ENCODE data around the gene AMPD3.
A peak's percentile ranks its signal among the peaks of the same experiment; 100 is the strongest.

The AMPD3 gene

DNA sequence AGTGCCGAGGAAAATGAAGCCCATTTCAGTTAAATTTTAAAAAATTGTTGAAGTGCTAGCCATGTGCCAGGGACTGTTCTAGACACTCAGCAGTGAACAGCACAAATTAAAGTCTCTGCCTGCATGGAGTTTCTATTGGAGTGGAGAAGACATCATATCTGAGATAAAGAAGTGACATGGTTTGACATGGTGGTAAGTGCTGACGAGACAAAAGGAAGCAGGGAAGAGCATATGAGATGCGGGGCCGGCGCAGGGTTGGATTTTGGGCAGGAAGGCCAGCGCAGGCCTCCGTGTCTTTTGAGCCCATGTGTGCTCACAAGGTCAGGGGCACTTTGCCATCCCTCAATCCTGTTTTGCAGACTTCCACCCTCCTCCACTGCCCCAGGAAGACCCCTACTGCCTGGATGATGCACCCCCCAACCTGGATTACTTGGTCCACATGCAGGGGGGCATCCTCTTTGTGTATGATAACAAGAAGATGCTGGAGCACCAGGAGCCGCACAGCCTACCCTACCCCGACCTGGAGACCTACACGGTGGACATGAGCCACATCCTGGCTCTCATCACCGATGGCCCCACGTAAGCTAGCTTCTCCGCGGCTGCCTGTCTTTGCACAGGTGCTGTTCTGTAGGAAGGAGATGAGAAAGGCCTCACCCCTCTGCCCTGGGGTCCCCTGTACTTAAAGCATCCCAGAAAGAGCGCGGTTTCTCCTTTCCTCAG, 29.6 kb downstream of the AMPD3 start:
- no peak for FAIRE-seq
- TF ChIP-seq SPI1 (IDR thresholded peaks at IDR 0.05; ENCODE audit: low read depth, low read length), result no peak
- DNase-seq (ENCODE audit: insufficient read length, low spot score), result no peak

DNA sequence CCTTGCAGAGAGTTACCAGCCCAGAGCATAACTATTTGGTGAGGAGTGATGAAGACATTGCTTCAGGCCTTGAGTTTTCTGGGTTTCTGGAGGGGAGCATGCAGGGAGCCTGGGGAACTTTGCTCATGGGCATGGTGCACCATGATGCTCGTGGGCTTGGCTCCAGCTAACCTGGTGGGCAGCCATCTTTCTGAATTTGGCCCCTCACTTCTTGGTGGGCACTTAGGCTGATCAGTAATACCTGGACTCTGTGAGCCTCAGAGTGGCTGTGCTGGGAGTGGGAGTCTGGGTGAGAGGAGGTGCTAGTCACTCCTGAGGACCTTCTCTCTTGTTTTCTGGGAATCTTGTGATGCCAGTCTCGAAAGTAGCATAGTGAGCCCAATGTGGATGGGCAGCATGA, 30.6 kb downstream of the AMPD3 start:
- no peak for DNase-seq (ENCODE audit: insufficient read length, low spot score)
- FAIRE-seq, result no peak
- TF ChIP-seq TAF1 (IDR thresholded peaks at IDR 0.05; ENCODE audit: low read depth, low read length) (no peak), PAX5 (IDR thresholded peaks at IDR 0.05; ENCODE audit: insufficient read depth, low read length, severe bottlenecking) (no peak), POLR2AphosphoS5 (IDR thresholded peaks at IDR 0.05; ENCODE audit: low read depth, low read length) (no peak), POLR2A (IDR thresholded peaks at IDR 0.05; ENCODE audit: low read depth, low read length) (no peak), POU2F2 (IDR thresholded peaks at IDR 0.05; ENCODE audit: low read depth, low read length) (no peak), SPI1 (IDR thresholded peaks at IDR 0.05; ENCODE audit: low read depth, low read length) (no peak)

DNA sequence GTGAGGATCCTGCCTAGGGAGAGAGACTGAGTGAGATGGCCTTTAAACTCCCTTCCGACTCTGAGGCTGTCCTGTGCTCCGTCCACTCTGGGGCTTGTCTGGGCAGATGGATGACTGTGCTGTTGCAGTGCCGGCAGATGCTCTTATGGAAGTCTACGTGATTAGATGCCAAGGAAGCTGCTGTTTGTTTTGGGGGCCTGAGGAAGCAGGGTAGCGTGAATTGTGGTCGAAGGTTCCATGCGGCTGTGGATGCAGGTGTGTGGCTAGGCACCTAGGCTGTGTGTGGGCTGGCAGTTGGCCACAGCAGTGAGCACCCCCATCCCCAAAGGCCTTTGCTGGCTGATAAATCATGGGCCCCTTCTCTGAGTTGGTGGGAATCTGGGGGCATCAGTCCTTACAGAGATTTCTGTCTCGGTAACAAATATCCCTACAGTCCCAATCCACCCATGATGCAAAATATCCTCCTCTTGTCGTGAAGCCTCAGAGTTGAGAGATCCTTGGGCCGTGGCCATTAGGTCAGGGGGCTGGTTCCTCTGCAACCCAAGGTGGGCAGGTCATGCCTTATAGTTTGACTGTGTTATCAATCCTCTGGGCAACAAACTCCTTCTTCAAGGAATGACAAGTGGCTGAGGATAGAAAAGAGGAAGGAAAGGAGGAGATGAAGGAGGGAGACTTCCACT, 31.2 kb downstream of the AMPD3 start:
- FAIRE-seq (no peak), DNase-seq (ENCODE audit: insufficient read length, low spot score) (no peak)
- no peak for TF ChIP-seq POLR2AphosphoS5 (IDR thresholded peaks at IDR 0.05; ENCODE audit: low read depth, low read length)
- TF ChIP-seq PAX5 (IDR thresholded peaks at IDR 0.05; ENCODE audit: insufficient read depth, low read length, severe bottlenecking), result no peak
- no peak for TF ChIP-seq TAF1 (IDR thresholded peaks at IDR 0.05; ENCODE audit: low read depth, low read length)
- no peak for TF ChIP-seq SPI1 (IDR thresholded peaks at IDR 0.05; ENCODE audit: low read depth, low read length)
- TF ChIP-seq POU2F2 (IDR thresholded peaks at IDR 0.05; ENCODE audit: low read depth, low read length), result no peak
- no peak for TF ChIP-seq POLR2A (IDR thresholded peaks at IDR 0.05; ENCODE audit: low read depth, low read length)

DNA sequence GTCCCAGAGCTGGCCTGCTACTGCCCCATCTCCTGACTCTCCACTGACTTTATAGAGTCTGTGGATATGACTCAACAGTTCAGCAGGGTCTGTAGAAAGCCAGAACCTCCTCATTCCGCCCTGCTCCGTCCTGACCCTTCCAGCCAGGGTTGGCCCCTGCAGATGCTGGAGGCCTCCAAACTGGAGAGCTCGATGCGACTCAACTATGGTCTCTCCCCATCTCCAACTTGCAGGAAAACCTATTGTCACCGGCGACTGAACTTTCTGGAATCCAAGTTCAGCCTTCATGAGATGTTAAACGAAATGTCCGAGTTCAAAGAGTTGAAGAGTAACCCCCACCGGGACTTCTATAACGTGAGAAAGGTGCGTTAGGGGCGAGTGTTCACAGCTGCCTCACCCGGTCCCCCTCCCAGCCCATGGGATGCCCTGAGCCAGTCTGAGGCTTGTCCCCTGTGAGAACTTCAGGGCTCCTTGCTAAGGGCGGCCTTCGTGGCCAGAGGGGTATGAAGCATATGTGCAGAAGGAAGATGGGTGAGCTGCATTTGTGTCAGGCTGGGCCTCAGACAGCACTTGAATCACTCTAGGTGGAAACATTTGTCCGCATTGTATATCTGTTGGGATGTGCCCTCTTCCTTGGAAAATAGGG, 32.1 kb downstream of the AMPD3 start:
- FAIRE-seq (no peak), DNase-seq (ENCODE audit: insufficient read length, low spot score) (no peak)
- TF ChIP-seq POU2F2 (IDR thresholded peaks at IDR 0.05; ENCODE audit: low read depth, low read length) (no peak), POLR2A (IDR thresholded peaks at IDR 0.05; ENCODE audit: low read depth, low read length) (no peak), TAF1 (IDR thresholded peaks at IDR 0.05; ENCODE audit: low read depth, low read length) (no peak), PAX5 (IDR thresholded peaks at IDR 0.05; ENCODE audit: insufficient read depth, low read length, severe bottlenecking) (no peak), SPI1 (IDR thresholded peaks at IDR 0.05; ENCODE audit: low read depth, low read length) (no peak), POLR2AphosphoS5 (IDR thresholded peaks at IDR 0.05; ENCODE audit: low read depth, low read length) (no peak)

DNA sequence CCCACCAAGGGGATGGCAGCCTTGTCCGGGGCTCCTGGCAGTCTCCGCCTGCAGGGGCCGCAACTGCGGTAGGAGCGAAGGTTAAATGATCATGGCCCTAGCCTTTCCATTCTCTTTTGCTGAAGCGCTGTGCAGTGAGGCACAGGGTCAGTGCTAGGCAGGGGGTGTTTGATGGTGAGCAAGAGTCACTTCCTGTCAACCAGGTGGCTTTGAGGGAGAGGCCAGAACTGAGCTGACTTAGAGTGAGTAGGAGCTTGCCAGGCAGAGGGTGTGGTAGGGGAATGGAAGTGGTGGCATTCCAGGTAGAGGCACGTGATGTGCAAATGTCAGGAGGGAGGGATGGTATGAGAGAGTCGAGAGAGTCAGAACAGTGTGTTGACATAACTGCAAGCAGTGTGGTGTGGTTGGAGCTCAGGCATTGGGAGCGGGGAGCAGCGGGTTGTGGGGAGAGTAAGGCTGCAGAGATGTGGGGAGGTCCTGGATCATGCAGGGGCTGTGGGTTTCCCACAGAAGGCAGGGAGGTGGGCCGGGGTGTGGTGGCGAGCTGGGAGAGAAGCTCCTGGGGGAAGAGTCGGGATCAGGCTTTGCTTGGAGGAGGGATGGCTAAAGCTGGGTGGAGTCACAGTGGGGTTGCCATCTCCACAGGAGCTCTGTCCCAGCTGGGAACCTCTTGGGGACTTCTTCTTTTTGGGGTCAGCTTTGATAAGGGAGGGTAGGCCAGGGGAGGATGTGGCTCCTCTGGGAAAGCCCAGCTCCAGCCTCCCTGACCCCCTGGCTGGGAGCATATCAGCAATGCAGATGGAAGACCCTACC, 33.3 kb downstream of the AMPD3 start:
- TF ChIP-seq POLR2AphosphoS5 (IDR thresholded peaks at IDR 0.05; ENCODE audit: low read depth, low read length), result no peak
- no peak for TF ChIP-seq TAF1 (IDR thresholded peaks at IDR 0.05; ENCODE audit: low read depth, low read length)
- TF ChIP-seq SPI1 (IDR thresholded peaks at IDR 0.05; ENCODE audit: low read depth, low read length), result no peak
- no peak for TF ChIP-seq POU2F2 (IDR thresholded peaks at IDR 0.05; ENCODE audit: low read depth, low read length)
- no peak for TF ChIP-seq PAX5 (IDR thresholded peaks at IDR 0.05; ENCODE audit: insufficient read depth, low read length, severe bottlenecking)
- no peak for TF ChIP-seq POLR2A (IDR thresholded peaks at IDR 0.05; ENCODE audit: low read depth, low read length)
- peak; percentile 87 for FAIRE-seq
- no peak for DNase-seq (ENCODE audit: insufficient read length, low spot score)

DNA sequence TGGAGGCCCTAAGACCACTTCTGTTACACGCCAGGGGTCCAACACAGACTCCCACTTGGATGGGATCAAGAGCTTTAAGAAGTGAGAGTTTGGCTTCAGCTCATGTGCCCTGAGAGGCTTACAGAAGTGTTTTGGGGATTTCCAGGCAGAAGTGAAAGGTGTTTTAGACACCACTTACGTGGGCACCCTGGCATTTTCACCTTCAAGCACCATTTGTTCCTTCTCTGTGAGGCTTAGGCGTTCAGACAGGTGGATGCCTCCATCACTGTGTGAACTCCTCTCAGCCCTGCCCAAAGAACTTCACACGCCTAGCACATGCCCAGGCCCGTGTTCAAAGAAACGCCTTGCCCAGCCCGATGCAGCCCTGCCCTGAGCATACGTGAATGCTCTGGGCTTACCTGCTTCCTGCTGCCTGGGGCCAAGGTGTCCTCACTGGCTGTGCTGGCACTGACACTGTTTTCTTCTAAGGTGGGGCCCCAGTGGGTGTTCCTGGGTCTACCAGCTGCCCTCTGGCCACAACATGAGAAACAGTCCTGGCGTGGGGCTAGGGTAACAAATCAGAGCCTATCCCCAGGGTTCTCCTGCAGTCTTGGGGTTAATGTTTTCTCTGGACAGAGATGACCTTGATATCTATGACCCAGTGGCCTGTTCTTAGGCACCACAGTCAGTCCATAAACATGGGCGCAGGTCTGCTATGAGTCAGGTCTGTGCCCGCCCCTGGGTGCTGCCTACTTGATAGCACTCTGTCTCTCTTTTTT, 34.0 kb downstream of the AMPD3 start:
- no peak for TF ChIP-seq TAF1 (IDR thresholded peaks at IDR 0.05; ENCODE audit: low read depth, low read length)
- TF ChIP-seq POLR2A (IDR thresholded peaks at IDR 0.05; ENCODE audit: low read depth, low read length), result no peak
- TF ChIP-seq POU2F2 (IDR thresholded peaks at IDR 0.05; ENCODE audit: low read depth, low read length), result no peak
- TF ChIP-seq SPI1 (IDR thresholded peaks at IDR 0.05; ENCODE audit: low read depth, low read length), result peak; percentile 85
- TF ChIP-seq PAX5 (IDR thresholded peaks at IDR 0.05; ENCODE audit: insufficient read depth, low read length, severe bottlenecking), result no peak
- no peak for TF ChIP-seq POLR2AphosphoS5 (IDR thresholded peaks at IDR 0.05; ENCODE audit: low read depth, low read length)
- peak; percentile 85 for FAIRE-seq
- DNase-seq (ENCODE audit: insufficient read length, low spot score), result no peak

DNA sequence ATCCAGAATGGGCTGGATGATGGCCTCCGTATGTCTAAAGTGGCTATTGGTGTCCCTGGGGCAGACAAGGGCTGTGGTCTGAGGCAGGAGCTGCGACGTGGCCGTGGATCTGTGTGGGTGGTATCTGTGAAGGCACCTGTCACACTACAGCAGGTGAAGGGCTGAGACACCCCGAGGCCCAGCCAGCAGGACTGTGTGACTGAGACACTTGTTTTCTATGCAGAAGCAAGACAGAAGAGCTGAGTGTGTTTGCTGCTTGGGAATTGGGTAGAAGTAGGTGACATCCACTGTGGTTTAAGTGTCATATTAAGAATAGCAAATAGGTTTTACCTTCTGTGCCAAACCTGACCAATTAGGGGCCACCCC, 35.0 kb downstream of the AMPD3 start:
- DNase-seq (ENCODE audit: insufficient read length, low spot score), result no peak
- FAIRE-seq, result peak; percentile 5
- no peak for TF ChIP-seq PAX5 (IDR thresholded peaks at IDR 0.05; ENCODE audit: insufficient read depth, low read length, severe bottlenecking)
- no peak for TF ChIP-seq SPI1 (IDR thresholded peaks at IDR 0.05; ENCODE audit: low read depth, low read length)
- no peak for TF ChIP-seq POU2F2 (IDR thresholded peaks at IDR 0.05; ENCODE audit: low read depth, low read length)

DNA sequence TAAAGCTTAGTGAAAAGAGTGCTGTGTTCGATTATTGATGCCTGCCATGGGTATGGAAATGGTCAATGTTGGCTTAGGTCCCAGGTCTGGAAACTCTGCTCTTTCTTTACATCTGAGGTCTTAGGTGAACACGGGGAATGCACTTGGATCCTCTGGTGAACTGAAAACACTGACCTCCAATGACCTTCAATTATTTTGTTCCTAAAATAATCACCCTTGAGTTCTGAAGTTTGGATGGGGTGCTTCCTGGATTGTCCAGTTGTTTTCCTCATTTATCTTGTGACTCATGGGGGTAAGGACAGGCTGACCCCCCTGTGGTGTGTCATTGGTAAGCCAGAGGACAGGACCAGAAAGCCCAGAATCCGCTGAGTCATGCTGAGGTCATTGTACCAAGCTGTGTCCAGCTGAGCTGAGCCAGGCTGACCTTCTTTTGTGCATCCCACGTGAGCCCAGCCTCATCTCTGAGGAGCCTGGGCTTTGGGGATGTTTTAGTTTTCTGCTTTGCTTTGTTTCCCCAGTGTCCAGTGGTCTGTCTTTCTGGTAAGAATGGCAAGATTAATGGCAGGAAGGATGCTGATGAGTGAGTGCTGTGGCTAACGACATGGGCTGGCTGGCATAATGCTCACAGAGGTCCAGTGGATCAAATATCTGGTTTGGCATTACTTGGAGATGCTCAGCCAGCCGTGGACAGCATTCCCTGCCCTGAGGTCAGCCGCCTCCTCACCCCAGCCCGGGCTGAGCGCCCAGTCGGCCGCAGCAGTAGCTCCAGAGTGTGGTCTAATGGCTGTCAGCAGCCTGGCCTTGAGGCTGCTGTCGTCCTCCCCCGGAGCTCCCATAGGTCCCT, 35.6 kb downstream of the AMPD3 start:
- DNase-seq (ENCODE audit: insufficient read length, low spot score) (no peak), FAIRE-seq (no peak)
- no peak for TF ChIP-seq TAF1 (IDR thresholded peaks at IDR 0.05; ENCODE audit: low read depth, low read length)
- TF ChIP-seq POLR2AphosphoS5 (IDR thresholded peaks at IDR 0.05; ENCODE audit: low read depth, low read length), result no peak
